Sciatic nerve (tissue), 2 donors: ENCODE data around the gene COL1A1. TPM values are rescaled to one million over a fixed set of nuclear protein-coding genes. Genes with fewer than 3 reads are reported as not detected.

ENCODE experiments used
- ATAC-seq: fragments of 200-7000 bp; cut with Tn5 transposase; one replicate; pipeline ENCODE4 v1.9.1; 2020; ENCODE audit warnings: mild to moderate bottlenecking, moderate library complexity
- DNase-seq: peaks from one replicate; pipeline ENCODE4 v3.0.0-alpha.2; 2020; ENCODE audit warnings: low spot score
- intact Hi-C: fragments of 100-400 bp; cut with DNase I; formaldehyde crosslinking; loops from one replicate; pipeline ENCODE4 v1.14.2; 2022
- total RNA-seq: library from RNA; stranded (reverse); fragmentation: NEBNext Ultra II Directional; extraction: Animal tissue kit (Norgen Biotek cat#: 25700); gene quantifications from one replicate; pipeline ENCODE4 v1.2.1, GENCODE V29; 2021
- donor health status: DM: no; HTN: no; CAD: no.
- donor health status: DM: no; HTN: no; CAD: no.

Gene COL1A1
- total RNA-seq, 1 donor from 2014 or later: 262 TPM

DNA sequence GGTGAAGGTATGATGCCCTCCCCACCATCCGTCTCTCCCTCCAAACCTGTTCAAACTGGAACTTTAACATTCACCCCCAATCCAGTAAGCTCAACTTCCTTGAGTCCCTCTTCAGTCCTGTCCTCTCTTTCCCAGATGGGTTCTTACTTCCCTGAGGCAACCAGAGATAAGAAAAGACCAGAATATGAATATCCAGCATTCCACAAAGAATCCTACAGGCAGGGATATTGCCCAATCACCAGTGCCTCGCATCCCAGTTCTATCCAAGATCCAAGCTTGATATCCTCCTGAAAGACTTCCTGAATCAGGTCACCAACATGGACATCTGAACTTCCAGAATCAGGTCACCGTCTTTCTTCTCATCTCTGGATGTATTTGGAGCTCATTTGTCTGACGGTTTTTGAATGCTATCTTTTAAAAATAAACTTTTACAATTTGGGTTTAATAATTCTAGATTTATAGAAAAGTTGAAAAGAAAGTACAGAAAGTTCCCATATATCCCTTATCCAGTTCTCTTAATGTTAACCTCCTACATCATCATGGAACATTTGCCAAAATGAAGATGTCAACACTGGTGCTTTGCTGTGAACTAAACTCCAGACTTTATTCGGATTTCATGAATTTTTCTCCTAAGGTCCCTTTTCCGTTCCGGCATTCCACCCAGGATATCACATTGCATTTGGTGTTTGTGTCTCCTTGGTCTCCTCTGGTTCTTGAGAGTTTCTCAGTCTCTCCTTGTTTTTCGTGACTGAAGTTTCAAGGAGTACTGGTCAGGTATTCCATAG, 13.7 kb upstream of the COL1A1 start:
- no peak for DNase-seq
- ATAC-seq: no peak
- intact Hi-C loops: no loop called here

- no peak for ATAC-seq
- intact Hi-C loops: no loop called here
- DNase-seq: no peak
Measured at GRCh38 chr17:50213026-50214022, 11.9 kb upstream of the COL1A1 start.

DNA sequence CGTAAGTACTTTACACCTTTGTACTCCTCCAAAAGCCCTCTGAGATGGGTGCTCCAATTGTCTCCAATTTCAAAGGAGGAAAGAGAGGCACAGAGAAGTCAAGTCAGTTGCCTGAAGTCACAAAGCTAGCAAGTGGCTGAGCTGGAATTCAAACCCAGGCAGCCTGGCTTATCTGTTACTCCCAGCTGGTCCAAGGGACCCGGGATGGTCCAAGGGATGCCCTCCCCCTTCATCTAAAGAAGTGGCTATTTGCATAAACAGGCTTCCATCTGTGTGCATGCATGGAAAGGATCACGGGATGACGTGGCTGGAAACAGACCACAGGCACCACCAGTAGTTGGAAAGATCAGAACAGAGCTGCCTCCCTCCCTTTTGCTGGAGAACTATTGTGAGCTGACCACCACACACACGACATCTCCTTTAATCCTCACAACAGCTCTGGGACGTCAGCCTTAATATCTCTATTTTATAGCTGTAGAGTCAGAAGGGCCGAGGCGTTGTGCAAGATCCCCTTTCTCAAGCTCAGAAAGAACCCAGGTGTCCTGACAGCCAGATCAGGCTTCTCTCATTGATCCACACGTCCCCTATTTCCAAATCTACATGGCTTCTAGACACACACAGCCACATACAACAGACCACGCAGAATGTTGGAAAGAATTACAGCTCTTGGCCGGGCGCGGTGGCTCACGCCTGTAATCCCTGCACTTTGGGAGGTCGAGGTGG, 10.9 kb upstream of the COL1A1 start:
- intact Hi-C loops: no loop called here
- ATAC-seq: no peak
- DNase-seq: no peak

- intact Hi-C loops: no loop called here
- ATAC-seq: no peak
- no peak for DNase-seq
Measured at GRCh38 chr17:50211249-50212120, 10.1 kb upstream of the COL1A1 start.

DNA sequence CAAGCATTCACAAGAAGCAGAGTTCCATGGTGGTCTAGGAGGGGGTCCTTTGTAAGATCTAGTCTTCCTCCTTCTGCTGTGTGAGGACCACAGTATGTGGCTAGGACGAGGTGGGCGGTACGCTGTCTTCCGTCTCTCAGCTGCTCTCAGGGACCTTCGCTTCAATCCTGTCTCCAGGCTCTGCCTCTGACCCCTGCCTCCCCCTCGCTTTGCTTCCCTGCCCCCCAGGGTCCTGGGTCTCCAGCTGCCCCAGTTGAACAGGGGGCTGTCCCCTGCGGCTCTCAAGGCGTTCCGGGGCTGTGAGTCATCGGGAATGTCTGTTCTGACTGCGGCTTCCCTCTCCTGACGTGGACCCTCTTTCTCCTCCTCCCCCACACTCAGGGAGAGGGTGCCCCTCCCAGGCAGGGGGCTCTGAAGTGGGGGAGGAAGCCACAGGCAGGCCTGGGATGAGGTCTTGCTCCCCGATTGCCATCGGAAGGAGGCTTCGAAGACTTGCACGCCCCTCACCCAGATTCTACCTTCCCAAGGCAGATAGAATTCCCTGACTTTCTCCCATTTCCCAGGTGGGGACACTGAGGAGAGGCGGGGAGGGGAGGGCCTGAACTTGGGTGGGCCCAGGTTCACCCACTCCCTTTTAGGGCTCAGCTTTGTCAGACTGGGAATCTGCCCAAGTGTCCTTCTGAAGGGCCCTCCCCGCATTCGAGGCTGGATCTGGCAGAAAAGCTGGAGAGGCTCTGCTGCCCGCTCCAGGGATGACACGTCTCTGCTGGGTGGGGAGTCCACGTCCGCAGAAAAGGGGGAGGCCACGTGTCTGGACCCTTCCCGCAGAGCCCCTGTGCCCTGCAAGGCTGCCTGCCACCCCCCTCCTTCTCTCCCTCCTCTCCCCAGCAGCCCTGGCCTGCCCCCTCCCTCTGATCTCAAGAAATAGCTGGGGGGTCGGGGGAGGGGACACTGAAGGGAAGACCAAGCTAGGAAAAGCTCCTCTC, 9.1 kb upstream of the COL1A1 start:
- intact Hi-C loops: no loop called here
- ATAC-seq: peak; percentile 72
- peak; percentile 79 for DNase-seq

GRCh38 chr17:50209472-50210239, 8.2 kb upstream of the COL1A1 start:
- ATAC-seq: peak; percentile 94
- intact Hi-C loops: no loop called here

GRCh38 chr17:50209133-50209471, 7.7 kb upstream of the COL1A1 start:
- ATAC-seq: no peak
- intact Hi-C loops: no loop called here
- no peak for DNase-seq

More at GRCh38 chr17:50209472-50210239, 8.2 kb upstream of the COL1A1 start:
- peak; percentile 93 for DNase-seq

DNA sequence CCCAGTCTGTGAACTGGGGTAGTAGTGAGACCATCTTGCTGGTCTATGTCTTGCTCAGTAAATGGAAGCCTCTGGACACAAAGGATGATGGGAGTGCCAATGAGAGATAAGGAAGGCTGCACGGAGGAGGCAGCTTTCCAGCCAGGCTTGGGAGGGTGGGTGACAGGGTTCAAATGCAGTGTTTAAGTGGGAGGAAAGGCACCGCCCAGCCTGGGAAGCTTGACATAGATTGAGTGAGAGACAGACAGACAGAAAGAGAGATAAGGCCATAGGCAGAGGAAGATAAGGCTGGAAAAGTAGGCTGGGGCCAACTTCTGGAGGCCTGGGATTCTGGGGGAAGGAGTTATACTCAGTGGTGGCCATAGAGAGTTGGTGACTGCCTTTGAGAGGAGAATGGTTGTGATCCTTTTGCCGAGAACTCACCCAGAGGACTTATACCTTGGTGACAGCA, 7.2 kb upstream of the COL1A1 start:
- ATAC-seq (no peak), DNase-seq (no peak)
- intact Hi-C loops: no loop called here

DNA sequence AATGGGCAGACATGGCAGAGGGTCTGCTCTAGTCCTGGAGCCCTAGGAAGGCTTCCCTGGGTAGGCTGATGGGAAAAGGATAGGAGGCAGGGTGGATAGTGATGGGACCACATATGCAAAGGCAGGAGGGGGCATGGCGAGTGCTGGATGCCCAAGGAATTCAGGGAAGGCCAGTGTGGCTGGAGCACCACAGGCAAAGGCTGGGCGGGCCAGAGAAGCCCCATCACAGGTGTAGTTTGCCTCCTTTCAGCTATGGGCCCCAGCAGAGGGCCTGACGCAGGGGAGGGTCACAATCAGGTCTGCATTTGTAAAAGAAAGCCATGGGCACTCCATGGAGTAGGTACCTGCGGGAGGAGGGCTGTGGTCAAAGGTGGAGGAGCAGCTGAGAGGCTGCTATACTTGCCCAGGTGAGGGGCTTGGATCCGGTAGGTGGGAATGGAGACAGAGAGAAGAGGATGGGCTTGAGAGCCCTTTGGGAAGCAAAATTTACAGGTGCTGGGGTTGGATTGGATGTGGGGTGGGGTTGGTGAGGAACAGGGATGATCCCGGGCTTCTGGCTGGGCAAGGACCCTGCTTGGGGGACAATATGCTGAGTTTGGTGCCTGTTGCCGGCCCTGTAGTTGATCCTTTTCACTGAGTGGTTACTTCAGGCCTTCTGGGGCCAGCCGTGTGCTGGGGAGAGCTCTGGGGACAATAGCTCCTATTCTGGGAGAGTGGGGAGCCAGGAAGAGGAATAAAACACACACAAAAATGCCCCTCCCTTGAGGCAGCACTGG, 6.5 kb upstream of the COL1A1 start:
- DNase-seq (no peak), ATAC-seq (no peak)
- intact Hi-C loops: no loop called here

DNA sequence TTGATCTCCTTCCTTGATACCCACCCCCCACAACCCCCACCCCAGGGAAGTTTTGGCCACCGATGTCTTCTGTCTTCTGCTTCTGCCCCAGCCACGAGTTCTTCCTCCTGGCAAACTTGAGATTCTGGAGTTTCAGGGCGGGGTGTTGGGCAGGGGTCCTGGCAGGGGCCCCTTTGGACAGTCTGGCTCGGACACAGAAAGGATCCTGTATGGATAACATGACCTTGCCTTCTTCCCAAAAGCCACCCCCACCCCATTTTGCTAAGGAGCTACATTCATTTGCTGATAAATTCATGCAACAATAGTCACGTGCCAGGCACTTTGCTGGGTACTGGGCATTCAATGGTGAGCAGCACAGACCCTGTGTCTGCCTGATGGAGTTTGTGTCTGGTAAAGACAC, 5.9 kb upstream of the COL1A1 start:
- DNase-seq (no peak), ATAC-seq (no peak)
- intact Hi-C loops: no loop called here

- intact Hi-C loops: no loop called here
- DNase-seq (peak; percentile 82), ATAC-seq (no peak)
Measured at GRCh38 chr17:50206604-50207293, 5.3 kb upstream of the COL1A1 start.

GRCh38 chr17:50205963-50206505, 4.6 kb upstream of the COL1A1 start:
- peak; percentile 55 for DNase-seq
- ATAC-seq: no peak
- intact Hi-C loops: no loop called here

GRCh38 chr17:50205111-50205962, 3.9 kb upstream of the COL1A1 start:
- ATAC-seq (no peak), DNase-seq (peak; percentile 67)
- intact Hi-C loops: no loop called here

GRCh38 chr17:50204431-50204830, 3.0 kb upstream of the COL1A1 start:
- peak; percentile 47 for DNase-seq

More at GRCh38 chr17:50204431-50204830, 3.0 kb upstream of the COL1A1 start:
- no peak for ATAC-seq
- intact Hi-C loops: no loop called here
